AG09319 (cell line): ENCODE measurements around the gene STARD9.

Experiments used
- DNase-seq: peaks from one replicate; pipeline ENCODE4 v3.0.0-alpha.2; 2010; ENCODE audit warnings: low read depth; ENCODE audit errors: extremely low read depth
- CTCF ChIP-seq: IDR thresholded peaks from 2 replicates; pipeline ENCODE4 v1.5.1; 2011; ENCODE audit warnings: low read depth, mild to moderate bottlenecking, inconsistent platforms, low read length, moderate library complexity

STARD9 gene

GRCh38 chr15:42729409-42729808 lies 154.0 kb downstream of the STARD9 start:
- no peak for DNase-seq
- no peak for TF ChIP-seq CTCF

GRCh38 chr15:42730135-42730534 lies 154.7 kb downstream of the STARD9 start:
- no peak for TF ChIP-seq CTCF
- no peak for DNase-seq

GRCh38 chr15:42730536-42730935 lies 155.1 kb downstream of the STARD9 start:
- TF ChIP-seq CTCF = no peak
- DNase-seq = no peak

- DNase-seq = no peak
- no peak for TF ChIP-seq CTCF
Measured at GRCh38 chr15:42731461-42731860, 156.1 kb downstream of the STARD9 start.

- DNase-seq = no peak
- no peak for TF ChIP-seq CTCF
Measured at GRCh38 chr15:42732095-42732827, 156.9 kb downstream of the STARD9 start.

GRCh38 chr15:42733027-42733426 lies 157.6 kb downstream of the STARD9 start:
- no peak for TF ChIP-seq CTCF

GRCh38 chr15:42734076-42734672 lies 158.8 kb downstream of the STARD9 start:
- DNase-seq = no peak
- no peak for TF ChIP-seq CTCF

More at GRCh38 chr15:42733027-42733426, 157.6 kb downstream of the STARD9 start:
- no peak for DNase-seq
